Adrenal gland (tissue), 5 donors: ENCODE results near the gene SLC19A1.

Experiments
- POLR2A ChIP-seq, 2 donors: fragments of 450-650 bp; IDR thresholded peaks; one replicate each; pipeline ENCODE4 v1.6.1; 2017; ENCODE audit warnings: antibody characterized with exemption in 2 of 2, mild to moderate bottlenecking in 2 of 2, moderate library complexity in 1 of 2
- TF ChIP-seq, protein P1 (sequence below), 6 experiments: fragments of 450-650 bp in 4 of 6; fragments of 200-600 bp in 2 of 6; sonication (generic) in 1 of 6; IDR thresholded peaks; 1 replicate in 5 of 6; 2 replicates in 1 of 6; pipeline versions ENCODE4 v1.5.1 to v1.8.0; 2016 to 2021; ENCODE audit warnings: antibody characterized with exemption in 6 of 6, mild to moderate bottlenecking in 2 of 6, moderate library complexity in 1 of 6
- donor health status: DM: no; HTN: no; CAD: no.

GRCh38 chr21:45491056-45491455, 51.2 kb downstream of the SLC19A1 start:
- TF ChIP-seq POLR2A (IDR thresholded peaks at IDR 0.05), result no peak
- TF ChIP-seq, protein P1, sequence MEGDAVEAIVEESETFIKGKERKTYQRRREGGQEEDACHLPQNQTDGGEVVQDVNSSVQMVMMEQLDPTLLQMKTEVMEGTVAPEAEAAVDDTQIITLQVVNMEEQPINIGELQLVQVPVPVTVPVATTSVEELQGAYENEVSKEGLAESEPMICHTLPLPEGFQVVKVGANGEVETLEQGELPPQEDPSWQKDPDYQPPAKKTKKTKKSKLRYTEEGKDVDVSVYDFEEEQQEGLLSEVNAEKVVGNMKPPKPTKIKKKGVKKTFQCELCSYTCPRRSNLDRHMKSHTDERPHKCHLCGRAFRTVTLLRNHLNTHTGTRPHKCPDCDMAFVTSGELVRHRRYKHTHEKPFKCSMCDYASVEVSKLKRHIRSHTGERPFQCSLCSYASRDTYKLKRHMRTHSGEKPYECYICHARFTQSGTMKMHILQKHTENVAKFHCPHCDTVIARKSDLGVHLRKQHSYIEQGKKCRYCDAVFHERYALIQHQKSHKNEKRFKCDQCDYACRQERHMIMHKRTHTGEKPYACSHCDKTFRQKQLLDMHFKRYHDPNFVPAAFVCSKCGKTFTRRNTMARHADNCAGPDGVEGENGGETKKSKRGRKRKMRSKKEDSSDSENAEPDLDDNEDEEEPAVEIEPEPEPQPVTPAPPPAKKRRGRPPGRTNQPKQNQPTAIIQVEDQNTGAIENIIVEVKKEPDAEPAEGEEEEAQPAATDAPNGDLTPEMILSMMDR (IDR thresholded peaks at IDR 0.05), result no peak
